Measurements from ENCODE around the gene SP3.
"Not testable (repeated sequence)": the region's sequence is repeated elsewhere in the genome, so short reads cannot be mapped to it uniquely, and the experiment has no call there.

Gene SP3

GRCh38 chr2:173892341-173892740 lies 72.8 kb downstream of the SP3 start:
- DNase-seq (ENCODE audit: low read depth in 1 of 2, low spot score in 1 of 2): no peak

GRCh38 chr2:173891315-173892037 lies 73.7 kb downstream of the SP3 start:
- DNase-seq (ENCODE audit: low read depth in 1 of 2, low spot score in 1 of 2): no peak

GRCh38 chr2:173889464-173889863 lies 75.7 kb downstream of the SP3 start:
- not testable (repeated sequence) for DNase-seq (ENCODE audit: low read depth in 1 of 2, low spot score in 1 of 2)

GRCh38 chr2:173886613-173887012 lies 78.6 kb downstream of the SP3 start:
- DNase-seq (ENCODE audit: low read depth in 1 of 2, low spot score in 1 of 2): no peak

GRCh38 chr2:173884025-173884802 lies 81.0 kb downstream of the SP3 start:
- no peak for DNase-seq (ENCODE audit: low read depth in 1 of 2, low spot score in 1 of 2)

- no peak for DNase-seq (ENCODE audit: low read depth in 1 of 2, low spot score in 1 of 2)
Measured at GRCh38 chr2:173881886-173882285, 83.3 kb downstream of the SP3 start.

- DNase-seq (ENCODE audit: low read depth in 1 of 2, low spot score in 1 of 2): no peak
Measured at GRCh38 chr2:173881461-173881860, 83.7 kb downstream of the SP3 start.

- DNase-seq (ENCODE audit: low read depth in 1 of 2, low spot score in 1 of 2): no peak
Measured at GRCh38 chr2:173880561-173880960, 84.6 kb downstream of the SP3 start.

- DNase-seq (ENCODE audit: low read depth in 1 of 2, low spot score in 1 of 2): no peak
Measured at GRCh38 chr2:173876833-173877413, 88.2 kb downstream of the SP3 start.

GRCh38 chr2:173874894-173875237 lies 90.3 kb downstream of the SP3 start:
- DNase-seq (ENCODE audit: low read depth in 1 of 2, low spot score in 1 of 2): no peak

GRCh38 chr2:173874003-173874893 lies 90.9 kb downstream of the SP3 start:
- DNase-seq (ENCODE audit: low read depth in 1 of 2, low spot score in 1 of 2): no peak

- DNase-seq (ENCODE audit: low read depth in 1 of 2, low spot score in 1 of 2): no peak
Measured at GRCh38 chr2:173872714-173873113, 92.5 kb downstream of the SP3 start.

- no peak for DNase-seq (ENCODE audit: low read depth in 1 of 2, low spot score in 1 of 2)
Measured at GRCh38 chr2:173869244-173870229, 95.6 kb downstream of the SP3 start.

GRCh38 chr2:173868406-173868805 lies 96.8 kb downstream of the SP3 start:
- DNase-seq (ENCODE audit: low read depth in 1 of 2, low spot score in 1 of 2): no peak

- DNase-seq (ENCODE audit: low read depth in 1 of 2, low spot score in 1 of 2): no peak
Measured at GRCh38 chr2:173866874-173867618, 98.1 kb downstream of the SP3 start.

- no peak for DNase-seq (ENCODE audit: low read depth in 1 of 2, low spot score in 1 of 2)
Measured at GRCh38 chr2:173865971-173866873, 99.0 kb downstream of the SP3 start.

GRCh38 chr2:173862612-173863217 lies 102.5 kb downstream of the SP3 start:
- no peak for DNase-seq (ENCODE audit: low read depth in 1 of 2, low spot score in 1 of 2)

- no peak for DNase-seq (ENCODE audit: low read depth in 1 of 2, low spot score in 1 of 2)
Measured at GRCh38 chr2:173860566-173860965, 104.6 kb downstream of the SP3 start.

All from activated CD4-positive, alpha-beta T cell treated with anti-CD3 and anti-CD28 coated beads, Interleukin-2, amount 50 U/mL, for 24 hours (primary cell).